Right lobe of liver (tissue), 6 donors: ENCODE measurements around the gene MAP7D2. TPM values are rescaled to one million over a fixed set of nuclear protein-coding genes. Genes with fewer than 3 reads are reported as not detected.

ENCODE experiments used
- ATAC-seq, 4 donors: fragments of 200-7000 bp; cut with Tn5 transposase; one replicate each; pipeline ENCODE4 v1.9.1; 2020; ENCODE audit warnings: mild to moderate bottlenecking in 4 of 4, moderate library complexity in 4 of 4
- DNase-seq, 3 donors: peaks; one replicate each; pipeline ENCODE4 v3.0.0-alpha.2; 2020
- H3K27ac ChIP-seq, 3 donors: fragments of 200-600 bp; one replicate each; pipeline ENCODE4 v1.8.0; 2022
- H3K27me3 ChIP-seq, 2 donors: fragments of 200-600 bp; one replicate each; pipeline ENCODE4 v1.8.0; 2022
- H3K36me3 ChIP-seq, 4 donors: fragments of 200-600 bp; sonication (generic) in 1 of 4; one replicate each; pipeline versions ENCODE4 v1.5.1 to v1.8.0; 2017 to 2022; ENCODE audit warnings: control low read depth in 1 of 4
- H3K4me1 ChIP-seq, 4 donors: fragments of 200-600 bp; sonication (generic) in 1 of 4; one replicate each; pipeline versions ENCODE4 v1.5.1 to v1.8.0; 2017 to 2022; ENCODE audit warnings: control low read depth in 1 of 4
- H3K4me3 ChIP-seq, 3 donors: fragments of 200-600 bp; one replicate each; pipeline ENCODE4 v1.8.0; 2022
- H3K9me3 ChIP-seq, 4 donors: fragments of 200-600 bp; sonication (generic) in 1 of 4; one replicate each; pipeline versions ENCODE4 v1.5.1 to v1.8.0; 2017 to 2022; ENCODE audit warnings: control low read depth in 1 of 4
- CTCF ChIP-seq, 4 donors: fragments of 200-600 bp in 3 of 4; fragments of 450-650 bp in 1 of 4; IDR thresholded peaks; one replicate each; pipeline versions ENCODE4 v1.5.1 to v1.8.0; 2016 to 2022; ENCODE audit warnings: antibody characterized with exemption in 4 of 4, mild to moderate bottlenecking in 2 of 4
- POLR2A ChIP-seq: fragments of 450-650 bp; IDR thresholded peaks from one replicate; pipeline ENCODE4 v1.6.1; 2017; ENCODE audit warnings: antibody characterized with exemption, mild to moderate bottlenecking
- WGBS: methylation state at CpG from one replicate; pipeline ENCODE4 v1.1.6; 2018; ENCODE audit warnings: low coverage, low lambda C conversion rate; ENCODE audit not compliant: insufficient coverage; ENCODE audit errors: missing lambda C conversion rate; 5-methylcytosine and 5-hydroxymethylcytosine counted together
- intact Hi-C, 2 donors: fragments of 100-400 bp; cut with DNase I; formaldehyde crosslinking; loops; one replicate each; pipeline versions ENCODE4 v1.11.2 to v1.14.1; 2022
- total RNA-seq, 6 experiments: library from RNA; depleted of rRNA in 2 of 6; stranded (reverse); fragments of >200 nt in 2 of 6; fragmentation: NEBNext Ultra II Directional in 3 of 6; extraction: Animal tissue kit (Norgen Biotek cat#: 25700) in 3 of 6; gene quantifications; one replicate each; pipeline versions ENCODE4 v1.1.0 to v1.2.4, GENCODE V29; 2016 to 2023
- donor health status: DM: no; HTN: yes; CAD: no.
- donor health status: DM: no; HTN: no; CAD: no.
- donor health status: DM: no; HTN: no; CAD: no.
- donor health status: DM: no; HTN: yes; CAD: no.
- donor health status: DM: no; HTN: yes; CAD: no.

MAP7D2 gene
- total RNA-seq, 6 experiments from 2014 or later: 0.11 to 0.49 (median 0.30) TPM; not detected in 2

- DNase-seq: no peak
- Histone ChIP-seq H3K27ac (no peak overlapping the region), H3K4me1 (no peaks in the 10 kb centered on the region), H3K9me3 (peaks cover 0 to 11% (median 0%) of the 10 kb centered on the region in 4 donors), H3K4me3 (no peak overlapping the region), H3K36me3 (no peaks in the 10 kb centered on the region), H3K27me3 (no peaks in the 10 kb centered on the region)
- no peak for ATAC-seq
- TF ChIP-seq POLR2A: no peak
- TF ChIP-seq CTCF (IDR thresholded peaks at IDR 0.05): no peak
- intact Hi-C loops: no loop called here
- 77% methylated on average over 9 of the region's 9 CpGs for WGBS
Measured at GRCh38 chrX:20015945-20016615, 100.6 kb downstream of the MAP7D2 start.

- no peak overlapping the region for H3K4me3 ChIP-seq
- H3K36me3 ChIP-seq: no peaks in the 10 kb centered on the region
- ATAC-seq: no peak
- no peak for DNase-seq
- 40% methylated on average over 1 of the region's 1 CpG for WGBS
- intact Hi-C loops: no loop called here
- H3K9me3 ChIP-seq: peaks cover 0 to 11% (median 0%) of the 10 kb centered on the region in 4 donors
- no peak overlapping the region for H3K27ac ChIP-seq
- no peak for TF ChIP-seq CTCF (IDR thresholded peaks at IDR 0.05)
- TF ChIP-seq POLR2A: no peak
- no peaks in the 10 kb centered on the region for H3K4me1 ChIP-seq
- no peaks in the 10 kb centered on the region for H3K27me3 ChIP-seq
Measured at GRCh38 chrX:20015422-20015821, 101.3 kb downstream of the MAP7D2 start.

- Histone ChIP-seq H3K27ac (no peak overlapping the region), H3K4me1 (no peaks in the 10 kb centered on the region), H3K36me3 (no peaks in the 10 kb centered on the region), H3K9me3 (peaks cover 0 to 11% (median 0%) of the 10 kb centered on the region in 4 donors), H3K27me3 (no peaks in the 10 kb centered on the region), H3K4me3 (no peak overlapping the region)
- TF ChIP-seq CTCF (IDR thresholded peaks at IDR 0.05) (no peak), POLR2A (no peak)
- ATAC-seq (no peak), DNase-seq (no peak)
- WGBS: 65% methylated on average over 2 of the region's 4 CpGs
- intact Hi-C loops: no loop called here
Measured at GRCh38 chrX:20011608-20012007, 105.1 kb downstream of the MAP7D2 start.

GRCh38 chrX:20007962-20008622, 108.6 kb downstream of the MAP7D2 start:
- ATAC-seq: no peak
- no peak for DNase-seq
- Histone ChIP-seq H3K4me1 (no peaks in the 10 kb centered on the region), H3K4me3 (no peak overlapping the region), H3K36me3 (no peaks in the 10 kb centered on the region), H3K27ac (no peak overlapping the region), H3K9me3 (no peaks in the 10 kb centered on the region), H3K27me3 (no peaks in the 10 kb centered on the region)
- 34% methylated on average over 5 of the region's 7 CpGs for WGBS
- intact Hi-C loops: no loop called here
- TF ChIP-seq CTCF (IDR thresholded peaks at IDR 0.05): no peak
- no peak for TF ChIP-seq POLR2A
